Measurements from ENCODE around the gene CDC25A.

DNA sequence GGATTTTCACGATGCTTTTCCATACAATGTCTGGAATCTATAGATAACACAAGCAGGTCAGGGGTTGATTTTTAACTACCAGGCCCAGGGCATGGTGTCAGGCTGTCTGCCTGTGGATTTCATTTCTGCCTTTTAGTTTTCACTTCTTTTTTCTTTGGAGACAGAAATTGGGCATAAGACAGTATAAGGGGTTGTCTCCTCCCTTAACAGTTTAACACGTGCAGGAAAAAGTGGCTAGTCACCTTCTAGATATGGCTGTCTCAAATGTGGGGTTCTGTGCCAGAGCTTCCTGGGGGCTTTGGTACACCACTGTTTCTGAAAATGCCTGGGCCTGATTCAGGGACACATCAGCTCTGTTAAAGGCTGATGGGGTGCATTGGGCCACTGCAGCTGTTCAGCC is 45.3 kb upstream of the CDC25A start:
- TF ChIP-seq, protein P1, sequence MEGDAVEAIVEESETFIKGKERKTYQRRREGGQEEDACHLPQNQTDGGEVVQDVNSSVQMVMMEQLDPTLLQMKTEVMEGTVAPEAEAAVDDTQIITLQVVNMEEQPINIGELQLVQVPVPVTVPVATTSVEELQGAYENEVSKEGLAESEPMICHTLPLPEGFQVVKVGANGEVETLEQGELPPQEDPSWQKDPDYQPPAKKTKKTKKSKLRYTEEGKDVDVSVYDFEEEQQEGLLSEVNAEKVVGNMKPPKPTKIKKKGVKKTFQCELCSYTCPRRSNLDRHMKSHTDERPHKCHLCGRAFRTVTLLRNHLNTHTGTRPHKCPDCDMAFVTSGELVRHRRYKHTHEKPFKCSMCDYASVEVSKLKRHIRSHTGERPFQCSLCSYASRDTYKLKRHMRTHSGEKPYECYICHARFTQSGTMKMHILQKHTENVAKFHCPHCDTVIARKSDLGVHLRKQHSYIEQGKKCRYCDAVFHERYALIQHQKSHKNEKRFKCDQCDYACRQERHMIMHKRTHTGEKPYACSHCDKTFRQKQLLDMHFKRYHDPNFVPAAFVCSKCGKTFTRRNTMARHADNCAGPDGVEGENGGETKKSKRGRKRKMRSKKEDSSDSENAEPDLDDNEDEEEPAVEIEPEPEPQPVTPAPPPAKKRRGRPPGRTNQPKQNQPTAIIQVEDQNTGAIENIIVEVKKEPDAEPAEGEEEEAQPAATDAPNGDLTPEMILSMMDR (IDR thresholded peaks at IDR 0.05), result no peak
- TF ChIP-seq POLR2A (IDR thresholded peaks at IDR 0.05), result no peak

All from esophagus squamous epithelium (tissue), 4 donors.